GM23338 (cell line): Measurements from ENCODE around the gene LDLR. TPM values are rescaled to one million over a fixed set of nuclear protein-coding genes. Genes with fewer than 3 reads are reported as not detected.
A peak's percentile ranks its signal among the peaks of the same experiment; 100 is the strongest.

Source experiments
- ATAC-seq: fragments of 200-7000 bp; cut with Tn5 transposase; 3 replicates; pipeline ENCODE4 v1.9.1; 2020
- DNase-seq: peaks from one replicate; pipeline ENCODE4 v3.0.0-alpha.2; 2015; ENCODE audit warnings: low spot score
- H2AFZ ChIP-seq: fragments of 200-600 bp; sonication (generic); 2 replicates; pipeline ENCODE4 v1.8.0; 2016; ENCODE audit warnings: antibody characterized with exemption, mild to moderate bottlenecking, moderate library complexity
- H3F3A ChIP-seq: fragments of 200-600 bp; sonication (generic); replicated peaks from 2 replicates; pipeline ENCODE4 v1.8.0; 2017; ENCODE audit warnings: antibody characterized with exemption, mixed run types, low read depth
- H3K27ac ChIP-seq: fragments of 200-600 bp; sonication (generic); 2 replicates; pipeline ENCODE4 v1.6.1; 2016; ENCODE audit warnings: low read depth
- H3K27me3 ChIP-seq: fragments of 200-600 bp; sonication (generic); 2 replicates; pipeline ENCODE4 v1.8.0; 2016; ENCODE audit warnings: mild to moderate bottlenecking, mixed run types, moderate library complexity; ENCODE audit not compliant: insufficient read depth
- H3K36me3 ChIP-seq: fragments of 200-600 bp; sonication (generic); 2 replicates; pipeline ENCODE4 v1.8.0; 2016; ENCODE audit warnings: mild to moderate bottlenecking; ENCODE audit not compliant: insufficient read depth
- H3K4me1 ChIP-seq: fragments of 200-600 bp; sonication (generic); 2 replicates; pipeline ENCODE4 v1.8.0; 2016; ENCODE audit warnings: mild to moderate bottlenecking, moderate library complexity; ENCODE audit not compliant: insufficient read depth
- H3K4me2 ChIP-seq: fragments of 200-600 bp; sonication (generic); 2 replicates; pipeline ENCODE4 v1.7.1; 2017; ENCODE audit warnings: mixed run types
- H3K4me3 ChIP-seq: fragments of 200-600 bp; sonication (generic); 2 replicates; pipeline ENCODE4 v1.6.1; 2016; ENCODE audit warnings: mixed run types
- H3K79me2 ChIP-seq: fragments of 200-600 bp; sonication (generic); replicated peaks from 2 replicates; pipeline ENCODE4 v1.8.0; 2017; ENCODE audit warnings: mild to moderate bottlenecking; ENCODE audit not compliant: insufficient read depth
- H3K9me2 ChIP-seq: fragments of 200-600 bp; sonication (generic); 2 replicates; pipeline ENCODE4 v1.8.0; 2017; ENCODE audit not compliant: insufficient read depth
- H4K20me1 ChIP-seq: fragments of 200-600 bp; sonication (generic); replicated peaks from 2 replicates; pipeline ENCODE4 v1.8.0; 2017; ENCODE audit warnings: mild to moderate bottlenecking; ENCODE audit not compliant: insufficient read depth
- H3K27ac Mint-ChIP-seq: 2 replicates; pipeline ENCODE4 v1.8.0; 2020; ENCODE audit warnings: inconsistent platforms, mild to moderate bottlenecking, moderate library complexity, mixed read lengths
- H3K27me3 Mint-ChIP-seq: 3 replicates; pipeline ENCODE4 v1.8.0; 2022; ENCODE audit warnings: low read depth, mild to moderate bottlenecking, moderate library complexity, mixed read lengths, inconsistent platforms; ENCODE audit not compliant: insufficient read depth, poor library complexity
- H3K36me3 Mint-ChIP-seq: 3 replicates; pipeline ENCODE4 v1.8.0; 2021; ENCODE audit warnings: low read depth, mild to moderate bottlenecking, inconsistent platforms, moderate library complexity, mixed read lengths
- H3K4me1 Mint-ChIP-seq: 3 replicates; pipeline ENCODE4 v1.8.0; 2020; ENCODE audit warnings: mild to moderate bottlenecking, inconsistent platforms, mixed read lengths
- H3K4me3 Mint-ChIP-seq: 3 replicates; pipeline ENCODE4 v1.8.0; 2021; ENCODE audit warnings: moderate library complexity, mild to moderate bottlenecking, inconsistent platforms, mixed read lengths
- H3K9me3 Mint-ChIP-seq: 3 replicates; pipeline ENCODE4 v1.8.0; 2020; ENCODE audit warnings: moderate library complexity, mild to moderate bottlenecking, inconsistent platforms, mixed read lengths
- CREB1 ChIP-seq: fragments of 250-450 bp; sonication (Bioruptor Pico); IDR thresholded peaks from 2 replicates; pipeline ENCODE4 v1.5.0; 2020; ENCODE audit warnings: low read depth, mild to moderate bottlenecking, moderate library complexity
- CTCF ChIP-seq, 2 experiments: fragments of 200-600 bp in 1 of 2; sonication (generic) in 1 of 2; conservative IDR thresholded peaks; 2 replicates each; pipeline versions ENCODE4 v1.5.1 to v1.6.1; 2016 to 2017; ENCODE audit warnings: antibody characterized with exemption in 2 of 2, low read depth in 2 of 2, mild to moderate bottlenecking in 2 of 2, moderate library complexity in 1 of 2
- EZH2 ChIP-seq: fragments of 200-600 bp; sonication (generic); IDR thresholded peaks from one replicate; pipeline ENCODE4 v1.8.0; 2017; ENCODE audit warnings: antibody characterized with exemption, mild to moderate bottlenecking, low read depth; ENCODE audit not compliant: unreplicated experiment
- EZH2phosphoT487 ChIP-seq: fragments of 200-600 bp; sonication (generic); IDR thresholded peaks from one replicate; pipeline ENCODE4 v1.8.1; 2018; ENCODE audit warnings: antibody characterized with exemption; ENCODE audit not compliant: unreplicated experiment
- JUNB ChIP-seq: IDR thresholded peaks from one replicate; pipeline ENCODE4 v1.6.1; 2016; ENCODE audit warnings: antibody characterized with exemption; ENCODE audit not compliant: unreplicated experiment
- NANOG ChIP-seq: IDR thresholded peaks from 2 replicates; pipeline ENCODE4 v1.6.1; 2016; ENCODE audit warnings: antibody characterized with exemption, borderline replicate concordance
- REST ChIP-seq: IDR thresholded peaks from one replicate; pipeline ENCODE4 v1.6.1; 2018; ENCODE audit warnings: antibody characterized with exemption; ENCODE audit not compliant: unreplicated experiment
- STAT1 ChIP-seq: IDR thresholded peaks from one replicate; pipeline ENCODE4 v1.6.1; 2016; ENCODE audit warnings: antibody characterized with exemption; ENCODE audit not compliant: unreplicated experiment
- ZNF114 ChIP-seq: fragments of 250-450 bp; sonication (Bioruptor Pico); IDR thresholded peaks from 2 replicates; pipeline ENCODE4 v1.5.0; 2020; ENCODE audit warnings: mild to moderate bottlenecking, moderate library complexity
- ZNF331 ChIP-seq: fragments of 250-450 bp; sonication (Bioruptor Pico); IDR thresholded peaks from 2 replicates; pipeline ENCODE4 v1.5.0; 2020; ENCODE audit warnings: low read depth, mild to moderate bottlenecking, moderate library complexity
- polyA plus RNA-seq: library from polyadenylated mRNA; unstranded; fragments of >200 nt; fragmentation: Nextera tagmentation; extraction: Ambion mirVana; gene quantifications from 2 replicates; pipeline ENCODE4 v1.2.1, GENCODE V29; 2016
- total RNA-seq: library from RNA; depleted of rRNA; stranded (reverse); fragments of >200 nt; shearing (Covaris generic); gene quantifications from 2 replicates; pipeline ENCODE4 v1.2.3, GENCODE V29; 2014
- TF ChIP-seq, protein P1 (sequence below): fragments of 250-450 bp; sonication (Bioruptor Pico); IDR thresholded peaks from 2 replicates; pipeline ENCODE4 v1.5.0; 2020; ENCODE audit warnings: mild to moderate bottlenecking, moderate library complexity
- TF ChIP-seq, protein P2 (sequence below): IDR thresholded peaks from 2 replicates; pipeline ENCODE4 v1.6.1; 2016; ENCODE audit warnings: antibody characterized with exemption

The LDLR gene
- total and polyA plus RNA-seq, 2 experiments from 2014 or later = 57.6 to 180 TPM

- TF ChIP-seq, protein P1, sequence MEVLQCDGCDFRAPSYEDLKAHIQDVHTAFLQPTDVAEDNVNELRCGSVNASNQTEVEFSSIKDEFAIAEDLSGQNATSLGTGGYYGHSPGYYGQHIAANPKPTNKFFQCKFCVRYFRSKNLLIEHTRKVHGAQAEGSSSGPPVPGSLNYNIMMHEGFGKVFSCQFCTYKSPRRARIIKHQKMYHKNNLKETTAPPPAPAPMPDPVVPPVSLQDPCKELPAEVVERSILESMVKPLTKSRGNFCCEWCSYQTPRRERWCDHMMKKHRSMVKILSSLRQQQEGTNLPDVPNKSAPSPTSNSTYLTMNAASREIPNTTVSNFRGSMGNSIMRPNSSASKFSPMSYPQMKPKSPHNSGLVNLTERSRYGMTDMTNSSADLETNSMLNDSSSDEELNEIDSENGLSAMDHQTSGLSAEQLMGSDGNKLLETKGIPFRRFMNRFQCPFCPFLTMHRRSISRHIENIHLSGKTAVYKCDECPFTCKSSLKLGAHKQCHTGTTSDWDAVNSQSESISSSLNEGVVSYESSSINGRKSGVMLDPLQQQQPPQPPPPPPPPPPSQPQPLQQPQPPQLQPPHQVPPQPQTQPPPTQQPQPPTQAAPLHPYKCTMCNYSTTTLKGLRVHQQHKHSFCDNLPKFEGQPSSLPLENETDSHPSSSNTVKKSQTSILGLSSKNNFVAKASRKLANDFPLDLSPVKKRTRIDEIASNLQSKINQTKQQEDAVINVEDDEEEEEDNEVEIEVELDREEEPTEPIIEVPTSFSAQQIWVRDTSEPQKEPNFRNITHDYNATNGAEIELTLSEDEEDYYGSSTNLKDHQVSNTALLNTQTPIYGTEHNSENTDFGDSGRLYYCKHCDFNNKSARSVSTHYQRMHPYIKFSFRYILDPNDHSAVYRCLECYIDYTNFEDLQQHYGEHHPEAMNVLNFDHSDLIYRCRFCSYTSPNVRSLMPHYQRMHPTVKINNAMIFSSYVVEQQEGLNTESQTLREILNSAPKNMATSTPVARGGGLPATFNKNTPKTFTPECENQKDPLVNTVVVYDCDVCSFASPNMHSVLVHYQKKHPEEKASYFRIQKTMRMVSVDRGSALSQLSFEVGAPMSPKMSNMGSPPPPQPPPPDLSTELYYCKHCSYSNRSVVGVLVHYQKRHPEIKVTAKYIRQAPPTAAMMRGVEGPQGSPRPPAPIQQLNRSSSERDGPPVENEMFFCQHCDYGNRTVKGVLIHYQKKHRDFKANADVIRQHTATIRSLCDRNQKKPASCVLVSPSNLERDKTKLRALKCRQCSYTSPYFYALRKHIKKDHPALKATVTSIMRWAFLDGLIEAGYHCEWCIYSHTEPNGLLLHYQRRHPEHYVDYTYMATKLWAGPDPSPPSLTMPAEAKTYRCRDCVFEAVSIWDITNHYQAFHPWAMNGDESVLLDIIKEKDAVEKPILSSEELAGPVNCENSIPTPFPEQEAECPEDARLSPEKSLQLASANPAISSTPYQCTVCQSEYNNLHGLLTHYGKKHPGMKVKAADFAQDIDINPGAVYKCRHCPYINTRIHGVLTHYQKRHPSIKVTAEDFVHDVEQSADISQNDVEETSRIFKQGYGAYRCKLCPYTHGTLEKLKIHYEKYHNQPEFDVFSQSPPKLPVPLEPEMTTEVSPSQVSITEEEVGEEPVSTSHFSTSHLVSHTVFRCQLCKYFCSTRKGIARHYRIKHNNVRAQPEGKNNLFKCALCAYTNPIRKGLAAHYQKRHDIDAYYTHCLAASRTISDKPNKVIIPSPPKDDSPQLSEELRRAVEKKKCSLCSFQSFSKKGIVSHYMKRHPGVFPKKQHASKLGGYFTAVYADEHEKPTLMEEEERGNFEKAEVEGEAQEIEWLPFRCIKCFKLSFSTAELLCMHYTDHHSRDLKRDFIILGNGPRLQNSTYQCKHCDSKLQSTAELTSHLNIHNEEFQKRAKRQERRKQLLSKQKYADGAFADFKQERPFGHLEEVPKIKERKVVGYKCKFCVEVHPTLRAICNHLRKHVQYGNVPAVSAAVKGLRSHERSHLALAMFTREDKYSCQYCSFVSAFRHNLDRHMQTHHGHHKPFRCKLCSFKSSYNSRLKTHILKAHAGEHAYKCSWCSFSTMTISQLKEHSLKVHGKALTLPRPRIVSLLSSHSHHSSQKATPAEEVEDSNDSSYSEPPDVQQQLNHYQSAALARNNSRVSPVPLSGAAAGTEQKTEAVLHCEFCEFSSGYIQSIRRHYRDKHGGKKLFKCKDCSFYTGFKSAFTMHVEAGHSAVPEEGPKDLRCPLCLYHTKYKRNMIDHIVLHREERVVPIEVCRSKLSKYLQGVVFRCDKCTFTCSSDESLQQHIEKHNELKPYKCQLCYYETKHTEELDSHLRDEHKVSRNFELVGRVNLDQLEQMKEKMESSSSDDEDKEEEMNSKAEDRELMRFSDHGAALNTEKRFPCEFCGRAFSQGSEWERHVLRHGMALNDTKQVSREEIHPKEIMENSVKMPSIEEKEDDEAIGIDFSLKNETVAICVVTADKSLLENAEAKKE (CRISPR knock-in tag) = no peak
Measured at GRCh38 chr19:11054628-11055027, 34.6 kb upstream of the LDLR start (continued).

DNA sequence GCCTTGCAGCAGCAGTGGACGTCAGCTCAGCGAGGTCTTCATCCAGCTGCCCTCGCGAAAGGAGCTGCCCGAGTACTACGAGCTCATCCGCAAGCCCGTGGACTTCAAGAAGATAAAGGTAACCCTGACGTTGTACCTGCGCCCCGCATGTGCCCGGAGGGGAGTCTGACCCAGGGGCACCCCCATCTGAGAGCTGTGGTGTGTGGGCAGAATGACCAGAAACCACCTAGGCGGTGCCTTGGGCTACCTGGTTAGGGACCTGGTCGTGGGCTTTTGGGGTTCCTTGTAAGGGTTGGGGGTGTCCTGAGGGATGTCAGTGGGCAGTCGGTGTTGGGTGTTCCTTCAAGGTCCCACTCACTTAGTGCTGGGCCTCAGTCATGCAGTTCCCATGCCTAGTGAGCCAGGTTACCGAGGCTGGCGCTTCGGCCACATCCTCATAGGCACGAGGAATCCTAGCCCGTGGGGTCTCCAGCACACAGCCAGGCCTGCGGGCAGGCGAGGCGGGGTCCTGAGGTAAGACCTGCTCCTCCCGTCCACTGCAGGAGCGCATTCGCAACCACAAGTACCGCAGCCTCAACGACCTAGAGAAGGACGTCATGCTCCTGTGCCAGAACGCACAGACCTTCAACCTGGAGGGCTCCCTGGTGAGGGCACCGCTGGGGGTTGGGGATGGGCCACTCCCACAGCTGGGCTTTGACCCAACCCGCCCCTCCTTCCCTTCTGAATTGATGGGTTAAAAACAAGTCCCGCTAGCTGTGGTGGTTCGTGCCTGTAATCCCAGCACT, 30.8 kb upstream of the LDLR start:
- peaks cover 8% of the 10 kb centered on the region for H3K27me3 Mint-ChIP-seq
- H3K4me3 ChIP-seq = no peak overlapping the region
- 0 out of 2 replicates have a peak, but pooled peaks cover 2% of the 10 kb centered on the region for H3F3A ChIP-seq
- no peaks in the 10 kb centered on the region for H3K27me3 ChIP-seq
- H3K4me1 ChIP-seq = no peaks in the 10 kb centered on the region
- no peak overlapping the region for H3K4me3 Mint-ChIP-seq
- peaks cover 4% of the 10 kb centered on the region; the same call in 1 of the 2 replicates for H4K20me1 ChIP-seq
- no peaks in the 10 kb centered on the region for H3K9me2 ChIP-seq
- H3K27ac ChIP-seq = no peak overlapping the region
- peaks cover 56% of the 10 kb centered on the region for H3K36me3 Mint-ChIP-seq
- peaks cover 3% of the 10 kb centered on the region; the same call in 1 of the 2 replicates for H3K36me3 ChIP-seq
- no peak overlapping the region for H3K4me2 ChIP-seq
- H2AFZ ChIP-seq = no peak overlapping the region
- H3K27ac Mint-ChIP-seq = no peak overlapping the region
- no peaks in the 10 kb centered on the region for H3K79me2 ChIP-seq
- no peaks in the 10 kb centered on the region for H3K4me1 Mint-ChIP-seq
- no peaks in the 10 kb centered on the region for H3K9me3 Mint-ChIP-seq
- DNase-seq = no peak
- ATAC-seq = peak; percentile 20; the same call in 1 of the 3 replicates
- TF ChIP-seq EZH2phosphoT487 (no peak), REST (no peak), EZH2 (no peak), ZNF331 (CRISPR knock-in tag) (no peak), ZNF114 (CRISPR knock-in tag) (no peak), CREB1 (no peak), NANOG (no peak), STAT1 (no peak), CTCF (conservative IDR thresholded peaks at IDR 0.05; ENCODE audit: low read depth in 2 of 2) (no peak), JUNB (no peak)
- TF ChIP-seq, protein P2, sequence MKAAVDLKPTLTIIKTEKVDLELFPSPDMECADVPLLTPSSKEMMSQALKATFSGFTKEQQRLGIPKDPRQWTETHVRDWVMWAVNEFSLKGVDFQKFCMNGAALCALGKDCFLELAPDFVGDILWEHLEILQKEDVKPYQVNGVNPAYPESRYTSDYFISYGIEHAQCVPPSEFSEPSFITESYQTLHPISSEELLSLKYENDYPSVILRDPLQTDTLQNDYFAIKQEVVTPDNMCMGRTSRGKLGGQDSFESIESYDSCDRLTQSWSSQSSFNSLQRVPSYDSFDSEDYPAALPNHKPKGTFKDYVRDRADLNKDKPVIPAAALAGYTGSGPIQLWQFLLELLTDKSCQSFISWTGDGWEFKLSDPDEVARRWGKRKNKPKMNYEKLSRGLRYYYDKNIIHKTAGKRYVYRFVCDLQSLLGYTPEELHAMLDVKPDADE = no peak
